HEK293 (cell line): Measurements from ENCODE around the gene ZSCAN16.

Source experiments
- FEZF1 ChIP-seq: fragments of 450-650 bp; formaldehyde crosslinking; IDR thresholded peaks from 2 replicates; pipeline ENCODE4 v1.5.1; 2016; ENCODE audit warnings: missing biosample characterization, missing genetic modification characterization
- GFI1B ChIP-seq: fragments of 450-650 bp; formaldehyde crosslinking; IDR thresholded peaks from 2 replicates; pipeline ENCODE4 v1.5.1; 2016; ENCODE audit warnings: missing biosample characterization, missing genetic modification characterization
- KLF16 ChIP-seq: fragments of 450-650 bp; formaldehyde crosslinking; IDR thresholded peaks from 2 replicates; pipeline ENCODE4 v1.5.1; 2017; ENCODE audit warnings: missing biosample characterization, missing genetic modification characterization
- PRDM1 ChIP-seq: fragments of 450-650 bp; formaldehyde crosslinking; IDR thresholded peaks from 2 replicates; pipeline ENCODE4; 2016; ENCODE audit warnings: missing biosample characterization, missing genetic modification characterization
- TRIM28 ChIP-seq: IDR thresholded peaks from 2 replicates; pipeline ENCODE4 v1.6.1; 2011; ENCODE audit warnings: low read length, control low read depth, borderline replicate concordance
- ZBTB1 ChIP-seq: fragments of 450-650 bp; formaldehyde crosslinking; IDR thresholded peaks from 2 replicates; pipeline ENCODE4 v1.5.1; 2016; ENCODE audit warnings: missing biosample characterization, missing genetic modification characterization
- ZBTB17 ChIP-seq: fragments of 450-650 bp; formaldehyde crosslinking; IDR thresholded peaks from 2 replicates; pipeline ENCODE4 v1.5.1; 2016; ENCODE audit warnings: missing biosample characterization, missing genetic modification characterization
- ZBTB8A ChIP-seq: fragments of 450-650 bp; formaldehyde crosslinking; IDR thresholded peaks from 2 replicates; pipeline ENCODE4 v1.5.1; 2016; ENCODE audit warnings: missing biosample characterization, missing genetic modification characterization
- ZNF114 ChIP-seq: fragments of 450-650 bp; formaldehyde crosslinking; IDR thresholded peaks from 2 replicates; pipeline ENCODE4 v1.5.0; 2017; ENCODE audit warnings: missing biosample characterization, missing genetic modification characterization
- ZNF121 ChIP-seq: fragments of 450-650 bp; formaldehyde crosslinking; IDR thresholded peaks from 2 replicates; pipeline ENCODE4 v1.5.1; 2016; ENCODE audit warnings: missing biosample characterization, missing genetic modification characterization
- ZNF16 ChIP-seq: fragments of 450-650 bp; formaldehyde crosslinking; IDR thresholded peaks from 2 replicates; pipeline ENCODE4 v1.5.1; 2016; ENCODE audit warnings: low read depth, missing biosample characterization, missing genetic modification characterization
- ZNF169 ChIP-seq: fragments of 450-650 bp; formaldehyde crosslinking; IDR thresholded peaks from 2 replicates; pipeline ENCODE4 v1.5.1; 2016; ENCODE audit warnings: missing biosample characterization, missing genetic modification characterization
- ZNF175 ChIP-seq: fragments of 450-650 bp; formaldehyde crosslinking; IDR thresholded peaks from 2 replicates; pipeline ENCODE4 v1.5.1; 2016; ENCODE audit warnings: missing biosample characterization, missing genetic modification characterization
- ZNF184 ChIP-seq: fragments of 450-650 bp; IDR thresholded peaks from 2 replicates; pipeline ENCODE4 v1.5.1; 2018; ENCODE audit warnings: missing biosample characterization, mild to moderate bottlenecking, missing genetic modification characterization
- ZNF221 ChIP-seq: fragments of 450-650 bp; formaldehyde crosslinking; IDR thresholded peaks from 2 replicates; pipeline ENCODE4 v1.5.1; 2017; ENCODE audit warnings: missing biosample characterization, missing genetic modification characterization, borderline replicate concordance
- ZNF223 ChIP-seq: fragments of 450-650 bp; formaldehyde crosslinking; IDR thresholded peaks from 2 replicates; pipeline ENCODE4 v1.5.1; 2016; ENCODE audit warnings: missing biosample characterization, missing genetic modification characterization
- ZNF266 ChIP-seq: fragments of 450-650 bp; formaldehyde crosslinking; IDR thresholded peaks from 2 replicates; pipeline ENCODE4 v1.5.1; 2016; ENCODE audit warnings: missing biosample characterization, missing genetic modification characterization, low read depth
- ZNF274 ChIP-seq, 2 experiments: fragments of 200-500 bp in 1 of 2; fragments of 450-650 bp in 1 of 2; sonication (Bioruptor generic) in 1 of 2; formaldehyde crosslinking in 1 of 2; IDR thresholded peaks; 2 replicates each; pipeline versions ENCODE4 v1.5.1 to v1.6.1; 2014 to 2016; ENCODE audit warnings: borderline replicate concordance in 1 of 2, inconsistent platforms in 1 of 2, low read length in 1 of 2, missing biosample characterization in 1 of 2, missing genetic modification characterization in 1 of 2
- ZNF354C ChIP-seq: fragments of 450-650 bp; formaldehyde crosslinking; IDR thresholded peaks from 2 replicates; pipeline ENCODE4 v1.5.1; 2016; ENCODE audit warnings: missing biosample characterization, missing genetic modification characterization, low read depth, borderline replicate concordance
- ZNF37A ChIP-seq: fragments of 450-650 bp; IDR thresholded peaks from 2 replicates; pipeline ENCODE4 v1.5.1; 2018; ENCODE audit warnings: missing biosample characterization, missing genetic modification characterization
- ZNF404 ChIP-seq: fragments of 450-650 bp; formaldehyde crosslinking; IDR thresholded peaks from 2 replicates; pipeline ENCODE4 v1.5.1; 2017; ENCODE audit warnings: missing biosample characterization, missing genetic modification characterization
- ZNF426 ChIP-seq: fragments of 450-650 bp; formaldehyde crosslinking; IDR thresholded peaks from 2 replicates; pipeline ENCODE4 v1.5.1; 2017; ENCODE audit warnings: missing biosample characterization, missing genetic modification characterization, mild to moderate bottlenecking, inconsistent platforms, moderate library complexity
- ZNF514 ChIP-seq: fragments of 450-650 bp; formaldehyde crosslinking; IDR thresholded peaks from 2 replicates; pipeline ENCODE4 v1.5.1; 2016; ENCODE audit warnings: missing biosample characterization, missing genetic modification characterization
- ZNF596 ChIP-seq: fragments of 450-650 bp; IDR thresholded peaks from 2 replicates; pipeline ENCODE4 v1.5.0; 2018; ENCODE audit warnings: missing biosample characterization, mild to moderate bottlenecking, missing genetic modification characterization, moderate library complexity
- ZNF600 ChIP-seq: fragments of 450-650 bp; formaldehyde crosslinking; IDR thresholded peaks from 2 replicates; pipeline ENCODE4 v1.5.1; 2016; ENCODE audit warnings: missing biosample characterization, missing genetic modification characterization
- ZNF660 ChIP-seq: fragments of 450-650 bp; IDR thresholded peaks from 2 replicates; pipeline ENCODE4 v1.5.1; 2018; ENCODE audit warnings: missing biosample characterization, mild to moderate bottlenecking, missing genetic modification characterization
- ZNF768 ChIP-seq: fragments of 450-650 bp; formaldehyde crosslinking; IDR thresholded peaks from 2 replicates; pipeline ENCODE4 v1.5.1; 2018; ENCODE audit warnings: missing biosample characterization, mild to moderate bottlenecking, missing genetic modification characterization
- ZSCAN23 ChIP-seq: fragments of 450-650 bp; formaldehyde crosslinking; IDR thresholded peaks from 2 replicates; pipeline ENCODE4 v1.5.1; 2016; ENCODE audit warnings: missing biosample characterization, missing genetic modification characterization
- ZSCAN30 ChIP-seq: fragments of 450-650 bp; IDR thresholded peaks from 2 replicates; pipeline ENCODE4 v1.5.1; 2018; ENCODE audit warnings: missing biosample characterization, mild to moderate bottlenecking, missing genetic modification characterization, moderate library complexity
- TF ChIP-seq, protein P1 (sequence below): fragments of 450-650 bp; formaldehyde crosslinking; IDR thresholded peaks from 2 replicates; pipeline ENCODE4 v1.5.1; 2016; ENCODE audit warnings: missing biosample characterization, missing genetic modification characterization
- TF ChIP-seq, protein P2 (sequence below): fragments of 450-650 bp; formaldehyde crosslinking; IDR thresholded peaks from 2 replicates; pipeline ENCODE4 v1.5.1; 2016; ENCODE audit warnings: missing biosample characterization, missing genetic modification characterization, borderline replicate concordance
- TF ChIP-seq, protein P3 (sequence below): sonication (generic); formaldehyde crosslinking; IDR thresholded peaks from 2 replicates; pipeline ENCODE4 v1.8.1; 2022; ENCODE audit warnings: mild to moderate bottlenecking, moderate library complexity, missing genetic modification reagents
- TF ChIP-seq, protein P4 (sequence below): fragments of 450-650 bp; formaldehyde crosslinking; IDR thresholded peaks from 2 replicates; pipeline ENCODE4 v1.5.1; 2016; ENCODE audit warnings: missing biosample characterization, missing genetic modification characterization

Gene ZSCAN16

DNA sequence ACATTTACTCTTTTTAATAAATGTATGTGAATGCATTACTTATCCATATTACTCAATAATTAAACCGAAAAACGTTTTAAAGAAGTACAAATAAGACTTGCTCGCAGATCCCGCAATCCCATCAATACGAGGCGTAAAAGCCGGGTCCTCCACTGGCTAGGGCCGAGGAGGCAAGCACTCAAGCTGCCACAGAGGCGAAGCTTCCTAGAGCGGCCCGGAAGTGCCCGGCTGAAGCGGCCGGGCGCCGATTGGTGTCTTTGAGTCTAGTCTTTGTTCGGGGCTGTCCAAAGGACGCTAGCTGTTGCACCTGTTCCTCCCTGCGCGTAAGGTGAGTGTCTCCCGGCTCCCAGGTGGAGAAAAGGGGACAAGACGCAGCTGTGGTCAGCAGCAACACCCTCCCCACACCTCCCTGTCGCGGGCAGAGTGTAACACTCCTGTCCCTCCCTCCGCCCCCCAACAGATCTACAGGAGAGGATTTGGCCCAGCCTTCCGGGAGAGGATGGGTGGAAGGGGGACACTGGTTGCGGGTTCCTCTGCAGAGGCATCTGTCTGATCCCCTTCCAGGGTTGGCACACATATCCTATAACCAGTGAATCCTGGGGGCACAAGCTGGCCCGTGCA is at the start of gene ZSCAN16 (continued):
- TF ChIP-seq, protein P1, sequence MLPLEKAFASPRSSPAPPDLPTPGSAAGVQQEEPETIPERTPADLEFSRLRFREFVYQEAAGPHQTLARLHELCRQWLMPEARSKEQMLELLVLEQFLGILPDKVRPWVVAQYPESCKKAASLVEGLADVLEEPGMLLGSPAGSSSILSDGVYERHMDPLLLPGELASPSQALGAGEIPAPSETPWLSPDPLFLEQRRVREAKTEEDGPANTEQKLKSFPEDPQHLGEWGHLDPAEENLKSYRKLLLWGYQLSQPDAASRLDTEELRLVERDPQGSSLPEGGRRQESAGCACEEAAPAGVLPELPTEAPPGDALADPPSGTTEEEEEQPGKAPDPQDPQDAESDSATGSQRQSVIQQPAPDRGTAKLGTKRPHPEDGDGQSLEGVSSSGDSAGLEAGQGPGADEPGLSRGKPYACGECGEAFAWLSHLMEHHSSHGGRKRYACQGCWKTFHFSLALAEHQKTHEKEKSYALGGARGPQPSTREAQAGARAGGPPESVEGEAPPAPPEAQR (tag by site-specific recombination): no peak
- TF ChIP-seq ZNF223 (tag by site-specific recombination) (no peak), ZNF184 (tag by site-specific recombination) (no peak), ZNF121 (tag by site-specific recombination) (no peak), ZNF114 (no peak), ZNF768 (no peak), TRIM28 (peak; percentile 71; the same call in 1 of the 2 replicates), ZNF596 (tag by site-specific recombination) (no peak), ZNF37A (tag by site-specific recombination) (no peak), ZNF514 (tag by site-specific recombination) (no peak), ZSCAN23 (tag by site-specific recombination) (no peak), ZNF266 (no peak), FEZF1 (tag by site-specific recombination) (0 out of 2 replicates have a peak, but pooled peaks have one; percentile 14), ZBTB17 (tag by site-specific recombination) (peak; percentile 76), ZNF221 (tag by site-specific recombination) (no peak), ZNF404 (tag by site-specific recombination) (no peak), PRDM1 (tag by site-specific recombination) (no peak), ZSCAN30 (tag by site-specific recombination) (no peak), ZBTB8A (no peak), ZBTB1 (tag by site-specific recombination) (no peak), ZNF16 (tag by site-specific recombination) (no peak), ZNF169 (tag by site-specific recombination) (no peak), GFI1B (tag by site-specific recombination) (no peak), ZNF274 (IDR thresholded peaks at IDR 0.05; ENCODE audit: low read length) (no peak), ZNF274 (tag by site-specific recombination; IDR thresholded peaks at IDR 0.05; ENCODE audit: borderline replicate concordance) (no peak), ZNF175 (no peak), ZNF426 (tag by site-specific recombination) (no peak), KLF16 (no peak; the same call in 1 of the 2 replicates), ZNF354C (tag by site-specific recombination) (no peak), ZNF600 (tag by site-specific recombination) (0 out of 2 replicates have a peak, but pooled peaks have one; percentile 34), ZNF660 (tag by site-specific recombination) (peak; percentile 85)
- TF ChIP-seq, protein P2, sequence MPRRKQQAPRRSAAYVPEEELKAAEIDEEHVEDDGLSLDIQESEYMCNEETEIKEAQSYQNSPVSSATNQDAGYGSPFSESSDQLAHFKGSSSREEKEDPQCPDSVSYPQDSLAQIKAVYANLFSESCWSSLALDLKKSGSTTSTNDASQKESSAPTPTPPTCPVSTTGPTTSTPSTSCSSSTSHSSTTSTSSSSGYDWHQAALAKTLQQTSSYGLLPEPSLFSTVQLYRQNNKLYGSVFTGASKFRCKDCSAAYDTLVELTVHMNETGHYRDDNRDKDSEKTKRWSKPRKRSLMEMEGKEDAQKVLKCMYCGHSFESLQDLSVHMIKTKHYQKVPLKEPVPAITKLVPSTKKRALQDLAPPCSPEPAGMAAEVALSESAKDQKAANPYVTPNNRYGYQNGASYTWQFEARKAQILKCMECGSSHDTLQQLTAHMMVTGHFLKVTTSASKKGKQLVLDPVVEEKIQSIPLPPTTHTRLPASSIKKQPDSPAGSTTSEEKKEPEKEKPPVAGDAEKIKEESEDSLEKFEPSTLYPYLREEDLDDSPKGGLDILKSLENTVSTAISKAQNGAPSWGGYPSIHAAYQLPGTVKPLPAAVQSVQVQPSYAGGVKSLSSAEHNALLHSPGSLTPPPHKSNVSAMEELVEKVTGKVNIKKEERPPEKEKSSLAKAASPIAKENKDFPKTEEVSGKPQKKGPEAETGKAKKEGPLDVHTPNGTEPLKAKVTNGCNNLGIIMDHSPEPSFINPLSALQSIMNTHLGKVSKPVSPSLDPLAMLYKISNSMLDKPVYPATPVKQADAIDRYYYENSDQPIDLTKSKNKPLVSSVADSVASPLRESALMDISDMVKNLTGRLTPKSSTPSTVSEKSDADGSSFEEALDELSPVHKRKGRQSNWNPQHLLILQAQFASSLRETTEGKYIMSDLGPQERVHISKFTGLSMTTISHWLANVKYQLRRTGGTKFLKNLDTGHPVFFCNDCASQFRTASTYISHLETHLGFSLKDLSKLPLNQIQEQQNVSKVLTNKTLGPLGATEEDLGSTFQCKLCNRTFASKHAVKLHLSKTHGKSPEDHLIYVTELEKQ (tag by site-specific recombination): no peak
- TF ChIP-seq, protein P3, sequence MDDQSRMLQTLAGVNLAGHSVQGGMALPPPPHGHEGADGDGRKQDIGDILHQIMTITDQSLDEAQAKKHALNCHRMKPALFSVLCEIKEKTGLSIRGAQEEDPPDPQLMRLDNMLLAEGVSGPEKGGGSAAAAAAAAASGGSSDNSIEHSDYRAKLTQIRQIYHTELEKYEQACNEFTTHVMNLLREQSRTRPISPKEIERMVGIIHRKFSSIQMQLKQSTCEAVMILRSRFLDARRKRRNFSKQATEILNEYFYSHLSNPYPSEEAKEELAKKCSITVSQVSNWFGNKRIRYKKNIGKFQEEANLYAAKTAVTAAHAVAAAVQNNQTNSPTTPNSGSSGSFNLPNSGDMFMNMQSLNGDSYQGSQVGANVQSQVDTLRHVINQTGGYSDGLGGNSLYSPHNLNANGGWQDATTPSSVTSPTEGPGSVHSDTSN (CRISPR knock-in tag): no peak
- TF ChIP-seq, protein P4, sequence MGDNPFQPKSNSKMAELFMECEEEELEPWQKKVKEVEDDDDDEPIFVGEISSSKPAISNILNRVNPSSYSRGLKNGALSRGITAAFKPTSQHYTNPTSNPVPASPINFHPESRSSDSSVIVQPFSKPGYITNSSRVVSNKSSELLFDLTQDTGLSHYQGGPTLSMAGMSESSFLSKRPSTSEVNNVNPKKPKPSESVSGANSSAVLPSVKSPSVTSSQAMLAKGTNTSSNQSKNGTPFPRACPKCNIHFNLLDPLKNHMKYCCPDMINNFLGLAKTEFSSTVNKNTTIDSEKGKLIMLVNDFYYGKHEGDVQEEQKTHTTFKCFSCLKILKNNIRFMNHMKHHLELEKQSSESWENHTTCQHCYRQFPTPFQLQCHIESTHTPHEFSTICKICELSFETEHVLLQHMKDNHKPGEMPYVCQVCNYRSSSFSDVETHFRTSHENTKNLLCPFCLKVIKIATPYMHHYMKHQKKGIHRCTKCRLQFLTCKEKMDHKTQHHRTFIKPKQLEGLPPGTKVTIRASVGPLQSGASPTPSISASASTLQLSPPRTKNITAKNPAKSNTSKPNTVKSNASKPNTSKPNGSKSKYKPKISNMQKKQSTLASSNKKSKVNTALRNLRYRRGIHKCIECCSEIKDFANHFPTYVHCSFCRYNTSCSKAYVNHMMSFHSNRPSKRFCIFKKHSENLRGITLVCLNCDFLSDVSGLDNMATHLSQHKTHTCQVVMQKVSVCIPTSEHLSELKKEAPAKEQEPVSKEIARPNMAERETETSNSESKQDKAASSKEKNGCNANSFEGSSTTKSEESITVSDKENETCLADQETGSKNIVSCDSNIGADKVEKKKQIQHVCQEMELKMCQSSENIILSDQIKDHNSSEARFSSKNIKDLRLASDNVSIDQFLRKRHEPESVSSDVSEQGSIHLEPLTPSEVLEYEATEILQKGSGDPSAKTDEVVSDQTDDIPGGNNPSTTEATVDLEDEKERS (tag by site-specific recombination): no peak
